GM18505 (cell line): ENCODE data around the gene MMP10.

Experiments used
- ATAC-seq: cut with Tn5 transposase; IDR thresholded peaks from one replicate; pipeline ENCODE4 v1.9.1; 2021; ENCODE audit not compliant: unreplicated experiment
- POLR2A ChIP-seq: IDR thresholded peaks from 4 replicates; pipeline ENCODE4 v1.6.1; 2011; ENCODE audit warnings: borderline replicate concordance; ENCODE audit not compliant: insufficient read depth, insufficient read length; ENCODE audit errors: extremely low read depth

The MMP10 gene

GRCh38 chr11:102780491-102780918 lies at the start of gene MMP10:
TSS of gene MMP10 (minus strand) at chr11:102780628. CDS start at chr11:102780591, 37 bp downstream.
- TF ChIP-seq POLR2A, result no peak
- no peak for ATAC-seq

DNA sequence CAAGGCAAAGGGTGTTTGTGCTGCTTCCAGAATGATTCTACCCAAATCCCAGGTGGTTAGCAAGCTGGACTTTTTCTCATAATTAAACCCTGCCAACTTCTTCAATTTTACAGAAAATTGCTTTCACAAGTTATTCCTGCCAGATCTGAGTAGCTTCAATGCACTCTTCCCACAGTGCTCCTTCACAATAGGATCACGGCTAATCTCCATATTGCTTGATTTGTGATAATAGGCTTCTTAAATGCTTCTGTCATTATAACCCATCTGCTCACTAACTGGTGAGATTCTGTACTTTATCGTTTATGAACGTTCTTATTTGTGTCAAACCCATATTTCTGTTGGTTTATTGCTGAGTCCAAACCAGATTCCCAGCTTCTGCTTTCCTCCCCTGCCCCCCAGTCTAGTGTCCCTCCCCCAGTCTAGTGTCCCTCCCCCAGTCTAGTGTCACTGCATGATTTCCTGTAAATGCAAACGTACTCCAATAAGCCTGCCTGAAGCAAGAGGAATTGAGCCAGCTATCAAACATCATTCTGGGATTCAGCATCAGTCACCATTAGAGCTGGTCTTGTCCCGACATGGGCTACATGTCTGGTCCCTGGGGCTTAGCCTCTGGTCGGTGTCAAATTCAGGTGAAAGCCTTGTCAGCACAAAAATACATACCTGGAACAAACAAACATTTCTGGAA lies 49.0 kb upstream of the MMP10 start:
- ATAC-seq, result no peak
- no peak for TF ChIP-seq POLR2A

DNA sequence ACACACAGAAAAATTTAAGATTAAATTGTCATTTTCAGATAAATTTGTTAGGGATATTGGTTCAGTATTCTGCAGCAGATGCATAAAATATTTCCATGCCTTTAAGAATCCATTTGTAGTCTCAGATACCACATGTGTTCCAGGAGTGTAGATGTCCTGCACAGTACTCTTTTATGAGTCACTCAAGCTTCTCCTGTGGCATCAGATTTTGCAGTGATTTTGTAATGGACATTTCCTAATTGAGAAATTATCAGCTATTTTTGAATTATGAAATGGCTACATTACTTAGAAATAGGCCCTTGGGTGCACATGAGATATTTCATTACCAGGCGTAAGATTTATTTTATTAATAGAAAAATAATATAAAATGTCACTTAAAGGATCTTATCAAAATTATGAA lies 44.1 kb upstream of the MMP10 start:
- TF ChIP-seq POLR2A, result no peak
- no peak for ATAC-seq

DNA sequence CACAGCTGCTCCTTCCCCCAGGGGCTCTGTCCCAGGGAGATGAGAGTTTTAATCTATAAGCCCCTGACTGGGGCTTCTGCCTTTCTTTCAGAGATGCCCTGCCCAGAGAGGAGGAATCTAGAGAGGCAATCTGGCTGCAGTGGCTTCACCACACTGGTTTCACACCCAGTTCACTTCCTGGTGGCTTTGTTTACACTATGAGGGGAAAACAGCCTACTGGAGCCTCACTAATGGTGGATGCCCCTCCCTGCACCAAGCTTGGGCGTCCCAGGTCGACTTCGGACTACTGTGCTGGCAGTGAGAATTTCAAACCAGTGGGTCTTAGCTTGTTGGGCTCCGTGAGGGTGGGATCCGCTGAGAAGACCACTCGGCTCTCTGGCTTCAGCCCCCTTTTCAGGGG lies 39.1 kb upstream of the MMP10 start:
- no peak for TF ChIP-seq POLR2A
- no peak for ATAC-seq

DNA sequence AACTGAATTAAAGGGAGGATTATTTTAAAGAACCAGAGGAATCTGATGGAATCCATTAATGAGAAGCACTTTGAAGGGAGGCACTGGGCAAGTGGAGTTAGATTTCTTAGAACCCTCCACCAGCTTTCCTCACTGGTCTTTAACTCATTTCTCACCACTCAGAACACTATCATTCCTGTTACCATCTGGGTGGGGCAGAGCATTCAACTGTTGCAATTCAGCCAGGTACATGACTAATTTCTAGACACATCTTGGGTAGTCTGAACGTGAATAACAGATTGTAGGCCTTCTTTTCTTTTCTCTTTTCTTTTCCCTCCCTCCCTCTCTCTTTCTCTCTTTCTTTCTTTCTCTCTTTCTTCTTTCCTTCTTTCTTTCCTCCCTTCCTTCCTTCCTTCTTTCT lies 33.1 kb upstream of the MMP10 start:
- ATAC-seq, result no peak
- no peak for TF ChIP-seq POLR2A

DNA sequence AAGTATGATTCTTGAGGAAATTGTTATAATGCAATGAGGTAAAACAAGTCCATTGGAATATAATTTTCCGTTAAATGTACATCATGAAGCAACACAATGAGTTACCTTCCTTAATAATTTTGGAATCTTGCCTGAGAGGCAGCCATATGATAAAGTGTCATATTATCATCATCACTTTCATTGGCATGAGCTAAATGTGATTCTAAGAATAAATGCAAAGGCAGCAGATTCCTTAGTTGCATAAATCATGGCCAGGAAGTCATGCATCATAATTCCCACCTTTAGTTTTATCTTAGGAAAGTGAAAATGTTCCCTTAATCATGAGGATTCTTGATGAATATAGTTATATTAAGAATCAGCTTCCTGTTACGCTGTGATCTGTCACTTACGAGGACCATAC lies 31.8 kb upstream of the MMP10 start:
- TF ChIP-seq POLR2A, result no peak
- no peak for ATAC-seq

DNA sequence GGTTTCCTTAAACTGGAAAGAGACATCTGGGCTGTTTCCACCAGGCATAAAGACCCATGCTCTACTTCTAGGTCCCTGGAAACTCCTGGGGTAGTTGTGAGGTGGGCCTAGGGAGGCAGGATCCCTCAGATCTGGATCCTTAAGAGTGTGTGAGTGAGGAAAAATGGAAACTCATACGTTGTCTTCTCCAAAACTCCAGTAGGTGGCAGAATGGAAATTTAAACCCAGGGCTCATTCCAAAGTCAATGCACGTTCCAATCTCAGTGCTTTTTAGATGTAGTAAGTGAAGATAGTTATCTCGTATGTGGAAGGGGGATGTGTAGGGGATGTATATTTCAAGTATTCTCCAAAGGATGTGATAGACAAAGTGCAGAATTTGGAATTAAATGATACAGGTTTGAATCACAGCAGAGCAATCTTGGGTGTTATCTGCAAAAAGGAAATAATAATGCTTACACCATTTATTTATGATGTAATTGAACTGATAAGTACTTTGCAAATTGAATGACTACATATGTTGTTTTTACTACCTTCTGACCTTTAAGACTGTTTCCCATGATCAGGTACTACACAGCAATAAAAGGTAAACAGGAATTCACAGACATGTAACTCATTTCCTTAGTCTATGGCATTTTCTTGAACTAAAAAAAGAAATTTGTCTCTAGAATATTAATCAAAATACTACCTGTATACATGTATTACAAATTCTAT lies 30.7 kb upstream of the MMP10 start:
- TF ChIP-seq POLR2A, result no peak
- no peak for ATAC-seq

- no peak for ATAC-seq
- no peak for TF ChIP-seq POLR2A
Observed at GRCh38 chr11:102809971-102810370, 29.5 kb upstream of the MMP10 start.

DNA sequence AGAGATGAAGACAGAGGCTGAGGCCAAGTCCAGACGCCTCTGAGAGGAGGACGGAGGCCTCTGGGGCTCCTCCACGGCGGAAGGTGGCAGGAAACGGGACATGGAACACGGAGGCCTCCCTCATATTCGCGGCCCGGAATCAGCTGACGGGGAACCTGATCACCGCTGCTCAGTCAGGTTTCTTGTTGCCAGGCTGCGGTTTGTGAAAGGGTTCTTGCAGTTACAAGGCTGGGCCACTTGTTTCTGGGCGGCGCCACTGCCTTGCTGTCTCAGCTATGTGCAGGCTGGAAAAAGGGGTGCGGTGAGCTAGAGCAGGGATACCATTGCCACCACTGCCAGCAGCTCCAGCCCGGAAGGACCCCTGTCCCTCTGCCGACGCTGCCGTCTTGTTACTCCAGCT lies 27.5 kb upstream of the MMP10 start:
- ATAC-seq, result no peak
- TF ChIP-seq POLR2A, result no peak

DNA sequence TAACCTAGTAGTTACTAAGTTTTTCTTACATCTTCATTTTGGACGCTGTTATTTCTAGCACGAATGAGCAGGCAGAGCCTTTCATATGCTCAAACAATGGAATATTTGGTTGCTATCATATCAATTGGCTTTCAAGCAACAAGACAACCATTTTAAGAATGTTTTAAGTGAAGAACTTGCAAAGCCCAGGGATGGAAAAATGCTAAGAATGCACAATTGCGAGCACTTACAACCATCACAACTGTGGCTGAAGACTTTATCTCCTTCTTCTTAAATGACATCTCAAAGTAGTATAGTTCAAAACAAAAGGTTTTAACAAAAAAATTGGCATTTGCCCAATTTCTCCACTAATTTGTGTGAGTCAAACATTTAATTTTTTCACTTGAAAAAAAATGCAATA lies 25.9 kb upstream of the MMP10 start:
- no peak for TF ChIP-seq POLR2A
- no peak for ATAC-seq

DNA sequence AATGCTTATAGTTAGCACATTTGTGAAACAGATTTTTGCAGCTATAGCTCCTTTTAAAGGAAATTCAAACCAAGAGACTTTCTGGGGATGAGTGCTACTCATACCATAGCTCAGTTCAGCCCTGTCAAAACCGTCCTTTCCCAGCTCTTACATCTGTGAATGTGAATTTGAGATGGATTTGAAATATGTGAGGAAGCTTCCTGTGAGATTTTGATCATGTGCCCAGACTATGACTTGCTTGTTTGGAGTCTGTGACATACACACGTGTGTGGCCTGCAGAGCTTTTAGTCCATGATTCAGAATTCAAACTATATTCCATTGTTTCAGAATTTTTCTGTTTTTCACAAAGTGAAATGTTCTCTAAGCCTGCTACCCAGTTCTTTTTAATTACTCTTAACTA lies 21.9 kb upstream of the MMP10 start:
- no peak for ATAC-seq
- TF ChIP-seq POLR2A, result no peak

DNA sequence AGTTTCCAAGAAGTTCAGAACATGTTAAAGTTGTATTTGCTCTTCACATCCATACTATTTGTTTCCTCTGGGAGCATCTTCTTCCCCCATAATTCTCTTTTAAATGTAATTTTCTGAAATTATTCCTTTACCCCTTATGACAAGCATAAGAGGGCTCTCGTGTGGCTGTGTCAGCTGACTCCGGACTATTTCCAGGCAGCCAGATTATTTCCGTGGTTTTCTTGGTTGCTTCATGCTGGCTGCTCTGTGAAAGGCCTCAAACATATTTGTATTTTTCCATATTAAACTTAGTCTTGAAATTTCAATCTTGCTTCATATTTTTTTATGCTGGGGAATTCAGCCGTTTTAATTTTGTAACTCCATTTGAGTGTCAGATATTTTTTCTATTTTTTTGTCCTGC lies 20.3 kb upstream of the MMP10 start:
- TF ChIP-seq POLR2A, result no peak
- no peak for ATAC-seq

- no peak for ATAC-seq
- TF ChIP-seq POLR2A, result no peak
Observed at GRCh38 chr11:102799681-102800340, 19.4 kb upstream of the MMP10 start.
